H1 (cell line): Measurements from ENCODE around the gene MEIS2. TPM values are rescaled to one million over a fixed set of nuclear protein-coding genes. Genes with fewer than 3 reads are reported as not detected.

ENCODE experiments used
- KDM1A ChIP-seq: fragments of 200-600, 300-600 bp; sonication (generic); IDR thresholded peaks from 2 replicates; pipeline ENCODE4 v1.7.1; 2016; ENCODE audit warnings: mild to moderate bottlenecking, low read length, borderline replicate concordance
- SIRT6 ChIP-seq: IDR thresholded peaks from one replicate; pipeline ENCODE4 v1.7.1; 2012; ENCODE audit warnings: low read length, inconsistent platforms
- polyA plus RNA-seq, 7 experiments: library from polyadenylated mRNA; depleted of rRNA in 3 of 7; stranded (reverse) in 5 of 7; unstranded in 2 of 7; fragments of >200 nt in 5 of 7; fragments of 200-250 nt in 2 of 7; gene quantifications; 1 replicate in 5 of 7; 2 replicates in 1 of 7; 4 replicates in 1 of 7; pipeline versions ENCODE4 v1.2.1 to v1.2.3, GENCODE V29; 2011 to 2013; ENCODE audit warnings: missing spikeins in 2 of 7, mixed read lengths in 2 of 7
- total RNA-seq: library from RNA; stranded (reverse); fragmentation: NEBNext Ultra II Directional; extraction: Animal tissue kit (Norgen Biotek cat#: 25700); gene quantifications from 2 replicates; pipeline ENCODE4 v1.2.1, GENCODE V29; 2021

Gene MEIS2
- total and polyA plus RNA-seq, 2 of the 8 experiments (the other 6 are each of a cell fraction or from before 2014, with no cell fraction given): 0.22 to 1.2 TPM

GRCh38 chr15:37070686-37071085 is 29.7 kb downstream of the MEIS2 start (continued):
- no peak for TF ChIP-seq SIRT6
- no peak for TF ChIP-seq KDM1A
